Gastrocnemius medialis (tissue), 4 donors: ENCODE results near the gene CRIP1.

Source experiments
- POLR2A ChIP-seq, 2 donors: fragments of 450-650 bp; IDR thresholded peaks; one replicate each; pipeline ENCODE4 v1.6.1; 2017; ENCODE audit warnings: antibody characterized with exemption in 2 of 2, mild to moderate bottlenecking in 2 of 2, moderate library complexity in 2 of 2
- TF ChIP-seq, protein P1 (sequence below), 5 experiments: fragments of 450-650 bp in 3 of 5; fragments of 200-600 bp in 2 of 5; sonication (generic) in 2 of 5; IDR thresholded peaks in 4 of 5; conservative IDR thresholded peaks in 1 of 5; 1 replicate in 4 of 5; 2 replicates in 1 of 5; pipeline ENCODE4 v1.5.1; 2016 to 2019; ENCODE audit warnings: antibody characterized with exemption in 5 of 5, mild to moderate bottlenecking in 3 of 5, moderate library complexity in 3 of 5

- TF ChIP-seq, protein P1, sequence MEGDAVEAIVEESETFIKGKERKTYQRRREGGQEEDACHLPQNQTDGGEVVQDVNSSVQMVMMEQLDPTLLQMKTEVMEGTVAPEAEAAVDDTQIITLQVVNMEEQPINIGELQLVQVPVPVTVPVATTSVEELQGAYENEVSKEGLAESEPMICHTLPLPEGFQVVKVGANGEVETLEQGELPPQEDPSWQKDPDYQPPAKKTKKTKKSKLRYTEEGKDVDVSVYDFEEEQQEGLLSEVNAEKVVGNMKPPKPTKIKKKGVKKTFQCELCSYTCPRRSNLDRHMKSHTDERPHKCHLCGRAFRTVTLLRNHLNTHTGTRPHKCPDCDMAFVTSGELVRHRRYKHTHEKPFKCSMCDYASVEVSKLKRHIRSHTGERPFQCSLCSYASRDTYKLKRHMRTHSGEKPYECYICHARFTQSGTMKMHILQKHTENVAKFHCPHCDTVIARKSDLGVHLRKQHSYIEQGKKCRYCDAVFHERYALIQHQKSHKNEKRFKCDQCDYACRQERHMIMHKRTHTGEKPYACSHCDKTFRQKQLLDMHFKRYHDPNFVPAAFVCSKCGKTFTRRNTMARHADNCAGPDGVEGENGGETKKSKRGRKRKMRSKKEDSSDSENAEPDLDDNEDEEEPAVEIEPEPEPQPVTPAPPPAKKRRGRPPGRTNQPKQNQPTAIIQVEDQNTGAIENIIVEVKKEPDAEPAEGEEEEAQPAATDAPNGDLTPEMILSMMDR (IDR thresholded peaks at IDR 0.05 in 4 of 5, conservative IDR thresholded peaks at IDR 0.05 in 1 of 5), result no peak
- TF ChIP-seq POLR2A (IDR thresholded peaks at IDR 0.05), result no peak
Measured at GRCh38 chr14:105473033-105473676, 13.5 kb upstream of the CRIP1 start.
